HEK293T (cell line): Measurements from ENCODE around the gene SERTAD2.

Source experiments
- CTCF ChIA-PET: fragments of 350-600 bp; formaldehyde crosslinking; extraction: SDS; loops from one replicate; lab custom pipeline; 2021; ENCODE audit warnings: antibody characterized with exemption, inconsistent platforms; lab: Yijun Ruan, JAX
- POLR2A ChIA-PET: fragments of 350-600 bp; formaldehyde crosslinking; extraction: SDS; loops from one replicate; lab custom pipeline; 2020; ENCODE audit warnings: antibody characterized with exemption, inconsistent platforms; lab: Yijun Ruan, JAX
- DNase-seq: peaks from one replicate; pipeline ENCODE4 v3.0.0; 2012; ENCODE audit warnings: mixed read lengths; ENCODE audit errors: extremely low spot score
- ARNT ChIP-seq: fragments of 450-650 bp; IDR thresholded peaks from 2 replicates; pipeline ENCODE4 v1.6.1; 2017; ENCODE audit warnings: mild to moderate bottlenecking
- BHLHE40 ChIP-seq: fragments of 450-650 bp; IDR thresholded peaks from 2 replicates; pipeline ENCODE4 v1.6.1; 2016; ENCODE audit warnings: mild to moderate bottlenecking, moderate library complexity, borderline replicate concordance
- CTBP1 ChIP-seq: fragments of 450-650 bp; IDR thresholded peaks from 2 replicates; pipeline ENCODE4 v1.6.1; 2016; ENCODE audit warnings: borderline replicate concordance
- ELF4 ChIP-seq: fragments of 450-650 bp; IDR thresholded peaks from 2 replicates; pipeline ENCODE4 v1.6.1; 2017; ENCODE audit warnings: antibody characterized with exemption
- FOXA1 ChIP-seq: fragments of 450-650 bp; IDR thresholded peaks from 2 replicates; pipeline ENCODE4 v1.6.1; 2016; ENCODE audit warnings: mild to moderate bottlenecking
- FOXK2 ChIP-seq: fragments of 450-650 bp; IDR thresholded peaks from 2 replicates; pipeline ENCODE4 v1.6.1; 2016; ENCODE audit warnings: mild to moderate bottlenecking
- FOXM1 ChIP-seq: fragments of 450-650 bp; IDR thresholded peaks from 2 replicates; pipeline ENCODE4 v1.6.1; 2017; ENCODE audit warnings: mild to moderate bottlenecking, borderline replicate concordance
- HDGF ChIP-seq: fragments of 450-650 bp; IDR thresholded peaks from 2 replicates; pipeline ENCODE4 v1.6.1; 2017; ENCODE audit warnings: antibody characterized with exemption, borderline replicate concordance
- L3MBTL2 ChIP-seq: fragments of 450-650 bp; conservative IDR thresholded peaks from 2 replicates; pipeline ENCODE4 v1.6.1; 2016; ENCODE audit warnings: mild to moderate bottlenecking
- LEF1 ChIP-seq: fragments of 450-650 bp; IDR thresholded peaks from 2 replicates; pipeline ENCODE4 v1.6.1; 2017; ENCODE audit warnings: mild to moderate bottlenecking, borderline replicate concordance
- NFRKB ChIP-seq: fragments of 450-650 bp; IDR thresholded peaks from 2 replicates; pipeline ENCODE4 v1.6.1; 2016; ENCODE audit warnings: mild to moderate bottlenecking, moderate library complexity
- SP1 ChIP-seq: fragments of 450-650 bp; IDR thresholded peaks from 2 replicates; pipeline ENCODE4 v1.6.1; 2017
- SUZ12 ChIP-seq: fragments of 450-650 bp; IDR thresholded peaks from 2 replicates; pipeline ENCODE4 v1.6.1; 2016; ENCODE audit warnings: mild to moderate bottlenecking
- TARDBP ChIP-seq: fragments of 450-650 bp; IDR thresholded peaks from 2 replicates; pipeline ENCODE4 v1.6.1; 2016
- ZNF384 ChIP-seq: fragments of 450-650 bp; IDR thresholded peaks from 2 replicates; pipeline ENCODE4 v1.6.1; 2016
- TF ChIP-seq, protein P1 (sequence below): fragments of 450-650 bp; IDR thresholded peaks from 2 replicates; pipeline ENCODE4 v1.6.1; 2016

SERTAD2 gene

DNA sequence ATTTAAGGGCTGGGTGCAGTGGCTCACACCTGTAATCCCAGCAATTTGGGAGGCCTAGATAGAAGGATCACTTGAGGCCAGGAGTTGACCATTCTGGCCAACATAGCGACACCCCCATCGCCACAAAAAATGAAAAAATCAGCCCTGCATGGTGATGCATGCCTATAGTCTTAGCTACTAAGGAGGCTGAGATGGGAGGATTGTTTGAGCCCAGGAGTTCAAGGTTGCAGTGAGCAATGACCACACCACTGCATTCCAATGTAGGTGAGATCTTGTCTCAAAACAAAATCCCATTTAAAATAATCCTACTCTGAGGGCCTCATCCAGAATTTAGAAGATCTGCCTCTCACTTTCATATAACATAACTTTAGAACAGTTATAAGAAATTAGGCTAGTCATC is 2.7 kb upstream of the SERTAD2 start:
- ChIA-PET CTCF (no interaction called here), POLR2A (interaction anchor here (6.3 kb wide), 1 partner anchor 94 kb away, joined by 59 read pairs; no protein-coding TSS in a partner anchor)
- TF ChIP-seq NFRKB (no peak), L3MBTL2 (no peak), SP1 (no peak), LEF1 (no peak), ZNF384 (no peak), FOXA1 (no peak), HDGF (no peak), CTBP1 (no peak)
- DNase-seq: no peak

DNA sequence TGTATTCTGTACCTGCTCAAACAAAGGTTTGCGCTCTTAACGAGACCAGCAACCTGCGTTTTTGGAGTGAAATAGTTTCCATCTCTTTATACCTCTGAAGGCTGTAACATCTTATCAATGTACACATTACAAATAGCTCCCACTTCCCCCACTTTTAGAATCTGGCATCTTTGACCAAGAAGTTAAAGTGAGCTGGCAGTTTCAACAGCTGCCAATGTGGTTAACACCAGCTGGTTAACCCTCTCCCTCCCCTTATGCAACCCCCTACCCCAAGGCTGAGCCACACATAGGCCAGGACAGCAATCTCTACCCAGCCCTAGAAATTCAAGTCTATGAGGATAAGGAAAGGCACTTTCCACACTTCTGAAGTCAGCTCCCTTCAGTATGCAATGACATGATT is 2.2 kb upstream of the SERTAD2 start:
- ChIA-PET CTCF (interaction anchor here (0.6 kb wide), 1 partner anchor 88 kb away, joined by 3 read pairs; no protein-coding TSS in a partner anchor), POLR2A (interaction anchor here (6.3 kb wide), 1 partner anchor 95 kb away, joined by 59 read pairs; no protein-coding TSS in a partner anchor)
- DNase-seq: no peak
- TF ChIP-seq LEF1: no peak
- TF ChIP-seq FOXA1: no peak
- no peak for TF ChIP-seq NFRKB
- no peak for TF ChIP-seq ARNT
- no peak for TF ChIP-seq ELF4
- TF ChIP-seq, protein P1, sequence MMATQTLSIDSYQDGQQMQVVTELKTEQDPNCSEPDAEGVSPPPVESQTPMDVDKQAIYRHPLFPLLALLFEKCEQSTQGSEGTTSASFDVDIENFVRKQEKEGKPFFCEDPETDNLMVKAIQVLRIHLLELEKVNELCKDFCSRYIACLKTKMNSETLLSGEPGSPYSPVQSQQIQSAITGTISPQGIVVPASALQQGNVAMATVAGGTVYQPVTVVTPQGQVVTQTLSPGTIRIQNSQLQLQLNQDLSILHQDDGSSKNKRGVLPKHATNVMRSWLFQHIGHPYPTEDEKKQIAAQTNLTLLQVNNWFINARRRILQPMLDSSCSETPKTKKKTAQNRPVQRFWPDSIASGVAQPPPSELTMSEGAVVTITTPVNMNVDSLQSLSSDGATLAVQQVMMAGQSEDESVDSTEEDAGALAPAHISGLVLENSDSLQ: no peak
- TF ChIP-seq CTBP1: no peak
- no peak for TF ChIP-seq HDGF
- no peak for TF ChIP-seq TARDBP
- TF ChIP-seq SP1: no peak
- TF ChIP-seq SUZ12: no peak
- no peak for TF ChIP-seq ZNF384
- TF ChIP-seq BHLHE40: no peak
- no peak for TF ChIP-seq FOXM1
- TF ChIP-seq FOXK2: no peak
- TF ChIP-seq L3MBTL2: no peak

DNA sequence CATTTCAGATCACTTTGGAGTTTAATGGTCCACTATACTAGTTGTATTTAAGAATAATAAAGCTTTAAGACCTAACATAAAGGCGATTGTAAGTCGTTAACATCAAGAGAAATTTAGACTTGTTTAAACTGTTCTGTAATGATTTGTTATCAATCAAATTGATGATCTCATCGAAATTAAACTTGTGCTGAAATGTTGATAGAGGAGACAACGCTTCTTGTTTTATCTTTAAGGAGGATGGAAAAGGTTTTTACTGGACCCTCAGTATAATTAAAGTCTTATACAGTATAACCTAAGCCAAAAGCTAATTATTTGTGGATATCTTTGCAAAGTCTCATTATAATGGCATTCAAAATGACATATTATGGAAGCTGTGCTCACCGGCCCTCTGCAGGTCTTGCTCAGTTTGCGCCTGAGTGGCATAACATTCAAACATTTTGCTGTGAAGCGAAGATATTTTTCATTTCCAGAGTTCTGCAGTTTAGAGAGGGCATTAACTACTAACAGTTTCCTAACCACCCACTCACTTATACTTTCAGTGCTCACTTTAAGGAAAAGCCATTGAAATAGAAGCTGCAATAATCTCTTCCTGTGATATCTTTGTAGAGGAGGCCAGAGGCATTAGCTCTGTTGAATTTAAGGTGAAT is 1.4 kb upstream of the SERTAD2 start:
- POLR2A ChIA-PET: interaction anchor here (1.3 to 6.3 kb wide), 11 partner anchors 9 to 212 kb away, joined by 3 to 59 read pairs (median 11); no protein-coding TSS in a partner anchor
- CTCF ChIA-PET: interaction anchor here (0.6 kb wide), 1 partner anchor 89 kb away, joined by 3 read pairs; no protein-coding TSS in a partner anchor
- TF ChIP-seq, protein P1: peak; percentile 46
- TF ChIP-seq TARDBP: no peak
- no peak for DNase-seq

DNA sequence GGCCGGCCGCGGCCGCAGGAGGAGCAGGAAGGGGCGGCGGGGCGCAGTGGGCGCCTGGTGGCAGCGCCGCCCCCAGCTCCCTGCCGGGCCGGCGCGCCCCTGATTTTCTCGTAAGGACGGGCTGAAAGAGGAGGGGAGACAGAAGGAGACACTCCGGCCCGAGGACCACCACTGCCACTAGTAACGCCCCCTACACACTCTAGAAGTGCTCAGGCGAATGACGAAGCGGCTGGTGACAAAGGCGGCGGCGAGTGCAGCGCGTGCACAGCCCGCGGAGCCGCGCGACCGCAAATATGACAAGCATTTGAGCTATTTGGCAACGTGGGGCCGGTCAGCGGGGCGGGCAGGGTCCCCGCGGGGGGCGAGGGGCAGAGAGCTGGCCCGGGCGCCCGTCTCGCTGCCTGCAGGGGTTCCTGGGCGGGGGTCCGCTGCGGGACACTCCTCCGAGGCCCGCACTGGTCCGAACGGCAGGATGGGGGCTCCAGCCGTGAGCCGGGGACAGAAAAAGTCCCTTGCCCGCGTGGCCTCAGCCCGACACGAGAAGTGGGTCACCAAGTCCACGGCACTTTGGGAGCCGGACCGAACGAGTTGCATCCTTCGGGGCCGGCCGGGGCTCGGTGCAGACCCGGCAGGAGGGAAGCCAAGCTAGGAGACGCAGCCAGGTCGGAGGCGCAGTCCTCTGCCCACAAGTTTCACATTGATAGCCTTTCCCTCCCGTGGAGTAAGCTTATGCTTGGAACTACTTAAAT is 524 bp upstream of the SERTAD2 start:
- CTCF ChIA-PET: interaction anchor here (0.6 to 1.1 kb wide), 7 partner anchors 21 to 177 kb away, joined by 3 to 8 read pairs (median 3); no protein-coding TSS in a partner anchor
- POLR2A ChIA-PET: interaction anchor here (0.6 to 6.3 kb wide), 49 partner anchors 8 to 638 kb away, joined by 3 to 59 read pairs (median 4); partner anchors contain the start of gene ACTR2
- DNase-seq: peak; percentile 70
- TF ChIP-seq L3MBTL2: peak; percentile 52; the same call in 1 of the 2 replicates
- no peak for TF ChIP-seq ARNT

DNA sequence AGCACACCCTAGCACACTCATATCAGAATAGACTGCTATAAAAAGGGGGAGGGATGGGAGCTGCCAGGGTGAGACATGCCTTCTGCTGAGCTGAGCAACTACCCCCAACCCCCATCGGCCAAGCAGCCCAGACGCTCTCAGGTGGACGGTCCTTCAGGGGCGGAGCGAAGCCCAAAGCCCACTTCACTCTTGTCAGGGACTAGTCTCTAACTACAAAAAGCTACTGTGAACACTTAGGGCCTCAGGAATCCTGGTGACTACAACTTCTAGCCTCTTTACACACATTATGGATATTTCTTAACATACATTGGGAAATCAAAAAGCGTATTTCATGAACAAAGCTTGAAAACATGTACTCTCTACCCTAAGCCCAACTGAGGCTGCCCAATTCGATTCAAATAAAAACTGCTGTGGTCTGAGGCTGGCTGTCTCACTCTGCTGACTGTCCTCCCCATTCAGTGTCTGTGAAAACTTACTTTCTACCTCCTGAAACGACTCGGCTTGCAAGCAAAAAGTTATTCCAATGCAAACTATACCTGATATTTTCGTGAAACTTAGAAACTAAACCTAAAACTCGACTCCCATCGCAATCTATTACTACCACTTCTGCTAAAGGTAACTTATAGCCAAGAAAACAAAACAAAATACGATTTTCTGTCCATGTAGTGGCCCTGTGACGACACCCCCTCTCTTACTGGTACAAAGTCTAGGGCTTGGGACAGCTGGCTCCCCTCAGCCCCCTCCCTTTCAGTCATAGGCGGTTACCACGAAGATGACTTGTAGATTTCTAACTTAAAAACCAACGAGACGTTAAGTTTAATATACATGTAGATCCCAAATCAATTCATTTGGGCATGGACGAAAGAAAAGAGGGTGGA is 1.2 kb downstream of the SERTAD2 start:
- CTCF ChIA-PET: interaction anchor here (0.7 to 1.4 kb wide), 3 partner anchors 90 to 179 kb away, joined by 3 to 5 read pairs (median 3); no protein-coding TSS in a partner anchor
- POLR2A ChIA-PET: interaction anchor here (0.8 to 6.3 kb wide), 17 partner anchors 7 to 212 kb away, joined by 3 to 59 read pairs (median 5); no protein-coding TSS in a partner anchor
- no peak for TF ChIP-seq SP1
- TF ChIP-seq CTBP1: no peak
- no peak for TF ChIP-seq ELF4
- TF ChIP-seq FOXA1: no peak
- TF ChIP-seq ARNT: no peak
- TF ChIP-seq SUZ12: no peak
- TF ChIP-seq L3MBTL2: no peak
- no peak for TF ChIP-seq FOXK2
- no peak for TF ChIP-seq BHLHE40
- TF ChIP-seq, protein P1: no peak
- TF ChIP-seq ZNF384: no peak
- no peak for TF ChIP-seq FOXM1
- TF ChIP-seq NFRKB: no peak
- TF ChIP-seq TARDBP: no peak
- TF ChIP-seq HDGF: no peak
- TF ChIP-seq LEF1: no peak
- DNase-seq: no peak
